ENCODE data around the gene GDPD5.

GRCh38 chr11:75387736-75388294, 137.9 kb downstream of the GDPD5 start:
- TF ChIP-seq GATA2 (IDR thresholded peaks at IDR 0.05; ENCODE audit: low read depth, low read length), result no peak
- no peak for TF ChIP-seq GATA3 (IDR thresholded peaks at IDR 0.05; ENCODE audit: low read depth, low read length)

Measured in SH-SY5Y (cell line).